ENCODE data around the gene ZNF280D.

The ZNF280D gene

DNA sequence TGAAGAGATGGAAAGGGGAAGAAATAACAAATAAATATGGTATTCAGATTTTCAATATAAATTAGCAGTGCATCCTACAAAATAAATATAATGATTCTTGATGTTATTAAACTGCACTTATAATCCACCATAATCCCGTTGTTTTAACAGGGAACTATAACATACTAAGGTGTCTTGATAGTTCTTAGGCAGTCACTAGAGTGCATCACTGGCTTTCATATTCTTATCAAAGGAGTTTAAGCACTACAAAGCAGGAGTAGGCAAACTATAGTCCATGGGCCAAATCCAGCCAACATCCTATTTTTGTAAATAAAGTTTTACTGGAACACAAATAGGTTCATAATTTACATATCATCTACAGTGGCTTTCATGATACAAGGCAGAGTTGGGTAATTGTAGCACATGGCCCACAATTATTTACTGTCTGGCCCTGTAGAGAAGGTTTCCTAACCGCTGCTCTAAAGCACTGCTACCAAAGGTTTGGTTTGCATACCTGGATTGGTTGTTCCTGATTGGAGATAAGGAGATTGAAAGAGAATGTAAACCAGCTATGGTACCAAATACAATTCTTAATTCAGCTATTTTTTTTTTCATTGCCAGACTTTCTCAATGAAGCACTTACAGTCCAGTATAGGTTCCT lies 104.3 kb downstream of the ZNF280D start:
- no peak for DNase-seq

DNA sequence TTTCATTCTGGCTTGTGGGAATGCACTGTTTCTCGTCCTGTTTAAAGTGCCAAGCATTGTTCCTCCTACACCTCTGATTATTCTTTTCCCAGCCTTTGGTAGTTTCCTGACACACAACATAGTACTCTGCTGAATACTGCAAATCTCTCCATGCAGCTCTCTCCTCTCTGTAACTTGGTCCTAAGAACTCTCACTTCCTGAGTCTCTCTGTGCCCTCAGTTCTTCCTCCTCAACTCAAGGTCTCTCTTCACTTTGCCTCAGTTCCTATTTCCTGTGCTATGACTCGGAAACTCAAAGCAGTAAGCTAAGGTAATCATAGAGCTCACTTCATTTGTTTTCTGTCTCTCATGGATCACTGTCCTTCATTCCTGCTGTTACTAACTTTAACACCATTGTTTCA lies 113.4 kb downstream of the ZNF280D start:
- DNase-seq: no peak

DNA sequence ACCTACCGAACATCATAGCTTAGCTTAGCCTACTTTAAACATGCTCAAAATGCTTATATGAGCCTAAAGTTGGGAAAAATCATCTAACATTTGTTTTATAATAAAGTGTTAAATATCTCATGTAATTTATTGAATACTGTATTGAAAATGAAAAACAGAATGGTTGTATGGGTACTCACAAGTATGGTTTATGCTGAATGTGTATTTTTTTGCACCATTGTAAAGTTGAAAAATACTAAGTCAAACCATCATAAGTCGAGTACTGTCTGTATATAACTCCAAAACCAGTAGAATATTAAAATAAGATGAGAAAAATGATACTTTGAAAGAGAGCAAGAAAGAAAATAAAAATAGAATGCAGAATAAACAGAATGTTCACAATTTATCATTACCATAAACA lies 115.7 kb downstream of the ZNF280D start:
- DNase-seq: no peak

DNA sequence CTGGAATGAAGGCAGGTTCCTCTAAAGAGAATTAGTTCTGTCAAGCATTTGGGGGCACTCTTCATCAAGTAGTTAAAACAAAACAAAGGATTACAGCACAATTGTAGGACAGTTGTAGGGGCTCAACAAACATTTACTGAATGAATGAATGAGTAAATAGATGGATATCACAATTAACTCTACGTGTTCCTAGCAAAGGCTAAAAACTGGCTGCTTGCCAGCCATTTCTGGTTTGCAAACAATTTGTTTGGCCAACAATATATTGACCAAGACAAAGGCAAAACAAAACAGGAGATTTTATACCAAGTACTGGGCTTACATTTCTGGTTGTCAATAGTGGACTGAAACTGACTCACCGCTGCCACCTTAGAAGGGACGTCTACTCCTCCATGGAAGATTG lies 116.8 kb downstream of the ZNF280D start:
- DNase-seq: no peak

DNA sequence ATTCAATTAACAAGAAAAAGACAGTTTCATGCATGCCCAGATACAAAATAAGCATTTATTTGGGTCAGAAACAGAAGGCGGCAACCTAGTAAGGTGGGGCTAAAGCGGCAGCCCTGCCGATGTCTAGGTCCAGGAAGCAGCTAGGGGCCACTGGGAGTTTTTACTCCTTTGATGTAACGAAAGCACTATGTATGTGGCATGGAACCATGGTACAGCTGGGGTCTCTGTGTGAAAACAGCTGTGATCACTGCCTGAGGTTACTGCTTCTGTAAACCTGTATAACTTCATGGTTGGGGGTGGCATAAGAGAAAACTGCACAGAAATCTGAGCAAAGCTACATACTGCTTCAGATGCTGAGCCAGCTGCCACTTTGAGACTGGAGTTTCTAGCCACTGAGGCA lies 119.5 kb downstream of the ZNF280D start:
- no peak for DNase-seq

DNA sequence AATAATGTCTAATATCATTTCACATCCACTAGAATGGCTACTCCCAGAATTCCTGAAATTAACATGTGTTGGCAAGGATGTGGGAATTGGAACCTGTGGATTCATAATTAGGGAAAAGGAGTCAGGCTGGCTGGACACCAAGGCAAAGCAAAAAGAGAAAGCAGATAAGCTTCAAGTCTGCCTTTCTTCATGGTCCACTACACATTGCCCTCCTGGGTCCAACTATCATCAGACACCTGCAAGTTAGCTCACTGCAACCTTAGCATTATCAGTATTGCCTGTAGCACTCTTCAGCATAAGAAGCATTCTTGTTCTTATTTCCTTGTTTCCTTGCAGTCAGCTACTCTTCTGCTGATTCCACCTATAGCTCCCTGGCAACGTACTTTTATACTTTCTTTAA lies 124.3 kb downstream of the ZNF280D start:
- DNase-seq: no peak

DNA sequence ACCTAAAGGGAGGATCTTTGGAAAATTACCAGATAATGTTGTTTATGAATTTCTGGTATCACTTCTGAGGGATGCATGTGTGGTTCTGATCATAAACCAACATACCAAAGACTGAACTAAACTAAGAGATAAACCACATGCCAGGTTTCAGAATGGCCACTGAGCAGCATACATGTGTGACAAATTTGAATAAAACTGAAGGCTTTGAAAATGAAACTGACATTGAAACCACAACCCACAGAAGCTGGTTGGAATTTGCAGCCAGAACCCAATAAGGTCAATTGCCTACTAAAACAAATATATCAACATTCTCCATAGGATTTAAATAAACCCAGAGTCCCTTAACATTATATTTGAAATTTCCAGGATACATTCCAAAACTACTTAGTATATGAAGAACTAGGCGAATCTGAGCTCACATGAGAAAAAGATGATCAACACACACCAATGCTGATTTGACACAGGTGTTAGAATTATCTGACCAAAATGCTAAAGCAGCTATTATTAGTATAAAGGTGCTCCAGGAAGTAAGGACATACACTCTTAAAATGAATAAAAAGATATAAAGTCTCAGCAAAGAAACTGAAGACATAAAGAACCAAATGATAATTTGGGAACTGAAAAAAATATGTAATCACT lies 125.0 kb downstream of the ZNF280D start:
- no peak for DNase-seq

DNA sequence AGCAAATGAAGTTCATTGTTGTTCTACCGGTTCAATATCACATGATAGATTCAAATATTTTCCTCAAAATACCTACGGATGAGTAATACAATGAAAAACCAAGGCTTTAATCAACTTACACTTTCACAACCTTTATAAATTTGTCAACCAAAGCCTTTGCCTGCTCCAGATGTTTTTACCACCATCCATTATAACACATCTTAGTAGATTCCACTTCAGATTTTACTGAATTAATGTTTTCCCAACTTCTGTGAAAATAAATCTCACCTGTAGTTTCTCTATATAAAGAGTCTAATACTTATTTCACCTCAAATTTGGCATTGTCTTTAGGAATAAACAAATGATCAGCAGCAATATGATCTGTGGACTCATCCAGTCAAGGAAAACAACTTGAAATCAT lies 131.1 kb downstream of the ZNF280D start:
- DNase-seq: no peak

DNA sequence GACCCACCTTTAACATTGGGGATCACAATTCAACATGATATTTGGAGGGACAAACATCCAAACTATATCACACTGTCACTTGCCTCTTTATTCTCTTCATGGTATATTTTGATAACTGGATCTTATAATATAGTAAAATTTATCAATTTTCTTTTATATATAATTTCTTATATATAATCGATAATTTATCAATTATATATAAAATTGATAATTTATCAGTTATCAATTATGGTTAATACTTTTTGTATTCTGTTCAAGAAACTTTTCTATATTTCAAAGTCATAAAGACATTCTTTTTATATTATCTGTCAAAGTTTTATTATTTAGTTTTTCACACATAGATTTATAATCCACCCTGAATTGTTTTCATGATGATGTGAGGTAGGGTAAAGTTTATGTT lies 132.9 kb downstream of the ZNF280D start:
- DNase-seq: no peak

DNA sequence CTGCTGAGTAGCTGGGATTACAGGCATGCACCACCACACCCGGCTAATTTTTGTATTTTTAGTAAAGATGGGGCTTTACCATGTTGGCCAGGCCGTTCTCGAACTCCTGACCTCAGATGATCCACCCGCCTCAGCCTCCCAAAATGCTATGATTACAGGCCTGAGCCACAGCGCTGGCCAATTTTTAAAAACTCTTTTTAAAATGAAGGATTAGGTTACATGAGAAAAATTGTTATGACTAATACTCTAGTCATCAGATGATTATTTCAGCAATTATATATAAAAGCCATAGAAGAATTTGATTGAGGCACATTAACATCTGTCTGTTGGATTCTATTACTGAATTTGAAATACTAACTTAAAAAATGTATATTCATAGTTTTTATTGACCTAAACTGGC lies 134.3 kb downstream of the ZNF280D start:
- DNase-seq: no peak

DNA sequence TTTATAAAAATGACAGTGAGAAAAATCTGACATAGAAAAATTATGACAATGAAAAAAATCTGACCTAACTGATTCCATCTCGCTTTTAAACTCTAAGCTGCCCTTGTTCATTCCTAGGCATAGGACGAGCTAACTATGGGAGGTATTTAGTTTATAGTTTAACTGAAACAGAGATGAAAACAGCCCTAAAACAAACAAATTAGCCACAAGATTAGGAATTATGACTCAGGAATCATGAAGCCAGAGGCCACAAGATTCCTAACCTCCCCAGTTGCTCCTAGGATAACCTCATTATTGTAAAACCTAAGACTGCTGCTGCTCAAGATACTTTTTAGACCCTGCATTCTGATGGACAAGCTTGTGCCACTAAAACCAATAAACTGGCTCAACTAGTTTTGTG lies 145.6 kb downstream of the ZNF280D start:
- no peak for DNase-seq

DNA sequence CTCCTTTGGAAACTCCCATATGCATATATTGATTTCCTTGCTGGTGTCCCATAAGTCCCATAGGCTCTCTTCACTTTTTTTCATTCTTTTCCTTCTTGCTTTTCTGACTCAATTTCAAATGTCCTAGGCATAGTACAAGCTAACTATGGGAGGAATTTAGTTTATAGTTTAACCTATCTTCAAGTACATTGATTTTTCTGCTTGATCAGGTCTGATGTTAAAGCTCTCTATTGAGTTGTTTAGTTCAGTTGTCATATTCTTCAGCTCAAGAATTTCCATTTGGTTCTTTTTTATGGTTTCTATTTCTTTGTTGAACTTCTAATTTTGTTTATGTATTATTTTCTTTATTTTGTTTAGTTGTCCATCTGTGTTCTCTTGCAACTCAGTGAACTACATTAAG lies 147.1 kb downstream of the ZNF280D start:
- no peak for DNase-seq

DNA sequence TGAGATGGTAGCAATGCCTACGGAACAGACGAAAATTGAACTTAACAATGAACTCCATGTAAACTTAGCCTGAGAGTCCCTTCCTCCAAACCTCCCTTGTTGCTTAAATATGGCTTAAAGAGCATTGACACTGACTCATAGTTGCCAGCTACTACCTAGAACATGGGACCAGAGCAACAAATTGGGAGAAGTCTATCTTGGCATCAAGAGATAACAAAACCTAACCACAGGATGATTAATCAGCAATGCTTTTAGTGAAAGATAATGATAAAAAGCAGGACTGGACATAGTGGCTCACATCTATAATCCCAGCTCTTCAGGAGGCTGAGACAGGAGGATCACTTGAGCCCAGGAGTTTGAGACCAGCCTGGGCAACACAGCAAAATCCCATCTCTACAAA lies 150.5 kb downstream of the ZNF280D start:
- no peak for DNase-seq
